SW 1271 (cell line): ENCODE measurements around the gene PDHB.
"Not testable (repeated sequence)": the region's sequence is repeated elsewhere in the genome, so short reads cannot be mapped to it uniquely, and the experiment has no call there.

Source experiments
- DNase-seq, 2 experiments: peaks; one replicate each; lab custom pipeline; 2025; lab: John Stamatoyannopoulos, UW

PDHB gene

DNA sequence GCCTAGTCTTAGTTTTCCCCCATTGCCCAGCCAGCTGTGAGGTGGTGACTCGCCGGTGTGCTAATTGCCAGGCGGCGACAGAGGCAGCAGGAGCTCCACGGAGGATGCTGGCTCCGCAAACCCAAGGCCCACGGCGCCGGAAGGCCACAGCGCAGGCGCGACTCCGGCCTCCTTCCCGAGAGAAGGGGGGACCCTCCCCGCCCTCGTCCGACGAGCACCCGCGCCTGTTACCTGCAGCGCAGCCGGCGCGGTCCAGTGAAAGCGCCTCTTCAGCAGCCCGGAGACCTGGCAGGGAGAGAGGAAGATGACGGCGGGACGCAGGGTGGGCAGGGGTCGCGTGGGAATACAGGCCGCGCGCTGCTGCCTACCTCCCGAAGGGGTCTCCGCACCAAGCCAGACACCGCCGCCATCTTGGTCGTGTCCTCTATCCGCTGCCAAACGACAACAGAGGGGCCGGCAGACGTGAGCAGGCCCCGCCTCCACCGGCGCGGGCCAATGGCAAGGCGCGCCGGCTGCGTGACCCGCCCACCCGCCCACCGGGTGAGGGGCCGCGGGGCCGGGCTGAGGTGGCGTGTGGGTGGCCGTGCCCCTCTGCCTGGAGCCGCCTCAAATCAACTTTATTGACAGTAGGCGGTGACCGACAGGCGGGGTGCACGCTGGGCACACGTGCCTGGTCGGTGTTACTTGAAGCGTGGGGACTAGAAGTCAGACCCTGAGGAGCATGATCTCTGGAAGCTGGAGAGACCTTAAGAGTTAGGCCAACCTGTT lies at the start of gene PDHB:
TSS of gene PDHB (minus strand) at position 433 of the 768 bp plus-strand sequence. CDS start at position 410, 23 bp downstream.
- peak; percentile 27 to 78 for DNase-seq

DNA sequence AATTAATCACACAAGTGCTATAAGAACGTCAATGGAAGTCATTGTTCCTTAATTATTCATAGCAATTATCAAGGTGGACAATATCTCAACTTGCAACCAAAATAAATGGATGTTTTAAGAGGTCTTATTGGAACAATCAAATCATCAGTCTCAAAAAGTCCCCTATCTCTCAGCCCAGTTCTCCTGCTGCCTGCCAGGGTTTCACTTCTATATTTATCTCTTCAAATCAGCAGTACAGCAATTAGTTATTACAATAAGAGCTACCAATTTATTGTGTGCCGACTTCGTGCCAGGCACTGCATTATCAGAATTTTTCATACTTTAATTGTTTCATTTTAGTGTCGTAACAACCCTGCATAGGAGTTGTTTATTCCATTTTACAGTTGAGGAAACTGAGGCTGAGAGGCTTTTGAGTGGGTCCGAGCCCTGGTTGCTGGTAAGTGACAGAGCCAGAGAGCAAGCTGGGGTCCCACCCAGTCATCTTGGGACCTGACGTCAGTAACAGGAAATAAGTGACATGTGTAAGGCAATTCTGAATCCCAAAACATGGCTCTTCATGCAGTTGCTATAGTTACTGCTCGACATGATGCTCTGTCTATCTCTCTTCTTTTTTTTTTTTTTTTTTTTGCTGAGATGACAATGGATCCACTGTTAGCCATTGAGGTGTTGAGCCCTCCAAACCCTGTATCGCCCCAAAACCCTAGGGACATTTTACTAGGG lies 49.4 kb upstream of the PDHB start:
- no peak for DNase-seq

DNA sequence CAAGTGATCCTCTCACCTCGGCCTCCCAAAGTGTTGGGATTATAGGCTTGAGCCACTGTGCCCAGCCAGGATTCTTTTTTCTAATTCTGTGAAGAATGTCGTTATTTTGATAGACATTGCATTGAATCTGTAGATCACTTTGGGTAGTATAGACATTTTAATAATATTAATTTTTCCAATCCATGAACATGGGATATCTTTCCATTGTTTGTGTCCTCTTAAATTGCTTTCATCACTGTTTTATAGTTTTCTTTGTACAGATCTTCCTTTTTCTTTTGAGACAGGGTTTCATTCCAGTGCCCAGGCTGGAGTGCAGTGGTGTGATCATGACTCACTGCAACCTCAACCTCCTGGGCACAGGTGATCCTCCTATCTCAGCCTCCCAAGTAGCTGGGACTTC lies 46.7 kb upstream of the PDHB start:
- no peak for DNase-seq

DNA sequence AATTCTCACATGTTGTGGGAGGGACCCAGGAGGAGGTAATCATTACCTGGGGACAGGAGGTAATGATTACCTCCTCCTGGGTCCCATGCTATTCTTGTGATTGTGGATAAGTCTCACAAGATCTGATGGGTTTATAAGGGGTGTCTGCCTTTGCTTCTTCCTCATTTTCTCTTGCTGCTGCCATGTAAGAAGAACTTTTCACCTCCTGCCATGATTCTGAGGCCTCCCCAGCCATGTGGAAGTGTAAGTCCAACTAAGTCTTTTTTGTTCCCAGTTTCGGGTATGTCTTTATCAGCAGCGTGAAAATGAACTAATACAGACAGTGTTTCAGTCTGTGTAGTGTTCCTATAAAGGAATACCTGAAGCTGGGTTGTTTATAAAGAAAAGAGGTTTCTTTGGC lies 45.1 kb upstream of the PDHB start:
- DNase-seq: no peak

DNA sequence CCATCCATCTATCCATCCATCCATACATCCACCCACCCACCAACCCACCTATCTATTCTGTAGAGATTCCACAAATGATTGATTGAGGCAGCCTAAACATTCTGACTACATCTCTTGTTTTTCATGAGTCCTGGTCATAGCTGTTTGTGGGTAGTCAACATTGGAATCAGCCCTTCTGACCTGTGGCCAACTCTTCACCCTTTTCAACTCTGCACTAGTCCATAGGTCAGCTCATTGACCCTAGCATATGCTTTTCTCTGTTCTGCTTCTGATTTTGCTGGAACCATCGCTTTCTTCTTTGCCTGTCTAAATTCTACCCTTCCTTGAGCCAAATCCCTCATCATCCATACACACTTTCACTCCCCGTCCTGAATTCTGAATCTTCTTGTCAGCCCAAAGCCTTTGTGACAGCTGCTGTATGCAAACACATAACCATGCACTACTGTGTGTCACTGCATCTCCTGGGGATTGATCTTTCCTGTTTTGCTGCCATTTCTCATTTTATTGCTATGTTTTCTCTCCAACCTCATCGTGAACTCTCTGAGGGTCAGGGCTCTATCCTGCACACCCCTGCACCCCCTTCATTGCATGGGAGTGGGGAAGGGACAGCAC lies 41.4 kb upstream of the PDHB start:
- DNase-seq: no peak

GRCh38 chr3:58474348-58474911 lies 40.8 kb upstream of the PDHB start:
- DNase-seq: no peak

DNA sequence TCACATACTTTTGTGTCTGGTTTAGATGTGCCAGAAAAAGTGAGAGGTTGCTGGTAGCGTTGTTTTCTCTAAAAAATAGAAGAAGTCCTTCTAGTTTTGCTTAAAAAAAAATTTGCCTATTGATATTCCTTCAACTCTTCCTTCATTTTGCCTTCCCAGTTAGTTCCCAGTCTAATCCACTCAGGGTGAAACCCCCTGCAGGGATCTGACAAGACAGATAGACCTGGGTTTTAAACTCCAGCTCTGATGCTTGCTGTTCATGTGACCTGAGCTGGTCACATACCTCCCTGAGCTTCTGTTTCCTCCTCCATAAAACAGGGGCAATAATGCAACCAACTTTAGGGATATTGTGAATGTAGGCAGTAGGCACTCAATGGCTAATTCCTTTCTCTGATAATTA lies 39.6 kb upstream of the PDHB start:
- no peak for DNase-seq

GRCh38 chr3:58471025-58471887 lies 37.6 kb upstream of the PDHB start:
- peak; percentile 14 to 77 for DNase-seq

- no peak for DNase-seq
These were observed 36.9 kb upstream of the PDHB start for GRCh38 chr3:58470363-58471024.

DNA sequence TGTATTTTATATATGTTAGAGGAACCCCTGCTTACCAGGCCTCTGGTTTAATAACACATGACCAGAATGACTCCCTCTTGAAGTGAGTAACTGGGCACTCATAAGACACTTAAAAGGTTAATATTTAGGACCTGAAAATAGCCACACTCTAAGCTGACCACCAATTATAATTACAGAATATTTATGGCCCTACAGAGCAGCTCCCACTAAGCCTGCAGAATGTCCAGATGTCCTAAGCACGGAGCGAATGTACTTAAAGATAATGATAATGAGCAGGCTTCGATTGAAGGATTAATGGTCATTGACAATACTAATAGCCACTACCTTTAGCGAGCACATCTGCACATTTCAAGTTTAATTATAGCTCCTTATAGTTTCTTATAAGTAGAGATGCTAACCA lies 35.5 kb upstream of the PDHB start:
- no peak for DNase-seq

- no peak for DNase-seq
These were observed 33.4 kb upstream of the PDHB start for GRCh38 chr3:58466899-58467563.

GRCh38 chr3:58464866-58465265 lies 31.2 kb upstream of the PDHB start:
- DNase-seq: no peak

- no peak for DNase-seq
These were observed 30.3 kb upstream of the PDHB start for GRCh38 chr3:58463942-58464271.

DNA sequence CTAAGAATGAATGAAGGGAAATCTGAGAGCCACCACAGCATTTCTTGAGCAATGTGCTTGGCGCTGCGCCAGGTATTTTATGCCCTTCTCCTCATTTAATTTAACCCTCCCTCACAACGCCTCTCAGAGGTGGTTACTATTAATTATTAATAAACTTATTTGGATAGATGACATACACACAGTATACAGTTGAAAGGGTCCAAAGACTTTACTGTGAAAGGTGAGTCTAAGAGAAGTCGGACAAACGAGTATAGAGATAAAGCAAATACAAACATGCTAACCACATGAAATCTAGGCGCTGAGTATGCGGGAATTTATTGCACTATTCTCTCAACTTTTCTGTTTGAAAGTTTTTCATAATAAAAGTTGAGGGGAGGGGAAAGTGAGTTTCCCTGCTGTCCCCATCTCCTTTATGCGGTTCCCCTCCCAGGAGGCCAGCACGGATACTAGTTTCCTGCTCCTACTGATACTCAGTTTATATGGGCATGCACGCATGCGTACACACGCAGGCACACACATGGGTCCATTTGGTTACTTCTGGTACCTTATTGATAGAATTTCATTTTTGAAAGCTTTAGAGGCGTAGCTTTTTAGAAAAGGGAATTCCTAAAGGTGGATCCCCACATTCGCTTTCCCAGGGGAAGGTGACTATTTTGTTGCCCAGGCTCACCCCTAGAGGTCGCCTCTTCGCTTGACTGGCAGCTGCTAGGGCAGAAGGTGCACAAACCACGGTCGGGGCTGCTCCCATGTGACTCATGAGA lies 29.7 kb upstream of the PDHB start:
- DNase-seq: peak; percentile 8 to 70

- no peak for DNase-seq
These were observed 29.2 kb upstream of the PDHB start for GRCh38 chr3:58462829-58463180.

GRCh38 chr3:58459160-58459559 lies 25.5 kb upstream of the PDHB start:
- DNase-seq: no peak

GRCh38 chr3:58452176-58452575 lies 18.5 kb upstream of the PDHB start:
- DNase-seq: no peak

GRCh38 chr3:58441514-58442450 lies 8.2 kb upstream of the PDHB start:
- DNase-seq: no peak

DNA sequence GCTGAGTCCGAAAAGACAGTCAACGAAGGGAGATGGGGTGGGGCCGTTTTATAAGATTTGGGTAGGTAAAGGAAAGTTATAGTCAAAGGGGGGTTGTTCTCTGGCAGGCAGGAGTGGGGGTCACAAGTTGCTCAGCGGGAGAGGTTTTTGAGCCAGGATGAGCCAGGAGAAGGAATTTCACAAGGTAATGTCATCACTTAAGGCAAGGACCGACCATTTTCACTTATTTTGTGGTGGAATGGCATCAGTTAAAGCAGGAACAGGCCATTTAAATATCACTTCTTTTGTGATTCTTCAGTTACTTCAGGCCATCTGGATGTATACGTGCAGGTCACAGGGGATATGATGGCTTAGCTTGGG lies 7.3 kb upstream of the PDHB start:
- DNase-seq: not testable (repeated sequence)
